B cell (primary cell): Measurements from ENCODE around the gene TSPAN14. TPM values are rescaled to one million over a fixed set of nuclear protein-coding genes. Genes with fewer than 3 reads are reported as not detected.

ENCODE experiments used
- ATAC-seq: fragments of 200-7000 bp; cut with Tn5 transposase; one replicate; pipeline ENCODE4 v1.10.0; 2021; ENCODE audit warnings: low read depth, mild to moderate bottlenecking, moderate number of reproducible peaks, moderate library complexity
- CTCF ChIA-PET: fragments of 350-600 bp; sonication (Branson Sonifier 250); formaldehyde crosslinking; loops from one replicate; lab custom pipeline; 2021; ENCODE audit warnings: antibody characterized with exemption, inconsistent platforms; lab: Charles Lee
- POLR2A ChIA-PET: fragments of 350-600 bp; sonication (Branson Sonifier 250); formaldehyde crosslinking; loops from one replicate; lab custom pipeline; 2021; ENCODE audit warnings: antibody characterized with exemption; lab: Charles Lee
- DNase-seq: peaks from one replicate; pipeline ENCODE4 v3.0.0; 2013
- H2AFZ ChIP-seq: 2 replicates; pipeline ENCODE4 v1.6.1; 2012; ENCODE audit warnings: mild to moderate bottlenecking, low read depth, low read length; ENCODE audit not compliant: insufficient read depth, poor library complexity, severe bottlenecking
- H3K27ac ChIP-seq, 2 donors: 1 replicate in 1 of 2; 2 replicates in 1 of 2; pipeline ENCODE4 v1.5.1; 2012 to 2013; ENCODE audit warnings: low read length in 2 of 2, mild to moderate bottlenecking in 2 of 2, moderate library complexity in 1 of 2
- H3K27me3 ChIP-seq, 4 experiments: fragments of 200-600 bp in 1 of 4; sonication (generic) in 1 of 4; replicated peaks in 1 of 4; 1 replicate in 2 of 4; 2 replicates in 2 of 4; pipeline versions ENCODE4 v1.6.1 to v1.7.0; 2013 to 2016; ENCODE audit warnings: low read length in 3 of 4, mild to moderate bottlenecking in 2 of 4, mixed read lengths in 1 of 4, moderate library complexity in 1 of 4; ENCODE audit not compliant: insufficient read depth in 4 of 4, control insufficient read depth in 3 of 4; ENCODE audit errors: control extremely low read depth in 1 of 4
- H3K36me3 ChIP-seq, 2 experiments: replicated peaks in 1 of 2; 1 replicate in 1 of 2; 2 replicates in 1 of 2; pipeline versions ENCODE4 v1.6.1 to v1.7.1; 2013; ENCODE audit warnings: low read length in 1 of 2; ENCODE audit not compliant: insufficient read depth in 2 of 2, control insufficient read depth in 1 of 2; ENCODE audit errors: control extremely low read depth in 1 of 2, extremely low read depth in 1 of 2
- H3K4me1 ChIP-seq, 2 donors: fragments of 200-600 bp in 1 of 2; sonication (generic) in 1 of 2; 1 replicate in 1 of 2; 2 replicates in 1 of 2; pipeline versions ENCODE4 v1.5.1 to v1.6.1; 2013 to 2017; ENCODE audit warnings: low read length in 2 of 2; ENCODE audit not compliant: control insufficient read depth in 2 of 2, insufficient read depth in 2 of 2
- H3K4me2 ChIP-seq: replicated peaks from 2 replicates; pipeline ENCODE3; 2012; ENCODE audit warnings: mild to moderate bottlenecking, low read depth, low read length; ENCODE audit not compliant: poor library complexity, severe bottlenecking
- H3K4me3 ChIP-seq, 5 experiments: fragments of 200-600 bp in 1 of 5; sonication (generic) in 1 of 5; 1 replicate in 3 of 5; 2 replicates in 2 of 5; pipeline versions ENCODE4 v1.5.1 to v1.7.0; 2011 to 2016; ENCODE audit warnings: low read length in 4 of 5, mild to moderate bottlenecking in 4 of 5, low read depth in 2 of 5, control low read depth in 1 of 5, moderate library complexity in 1 of 5; ENCODE audit not compliant: insufficient read depth in 1 of 5; ENCODE audit errors: control extremely low read depth in 1 of 5, extremely low read depth in 1 of 5
- H3K79me2 ChIP-seq: fragments of 200-600 bp; sonication (generic); one replicate; pipeline ENCODE4 v1.6.0; 2016; ENCODE audit warnings: low read length; ENCODE audit not compliant: control insufficient read depth, insufficient read depth
- H3K9ac ChIP-seq: fragments of 200-600 bp; sonication (generic); 2 replicates; pipeline ENCODE4 v1.6.1; 2017; ENCODE audit warnings: mild to moderate bottlenecking, low read length, moderate library complexity
- H3K9me3 ChIP-seq, 3 donors: one replicate each; pipeline versions ENCODE4 v1.6.1 to v1.7.1; 2013; ENCODE audit warnings: low read length in 2 of 3; ENCODE audit not compliant: control insufficient read depth in 2 of 3, insufficient read depth in 1 of 3; ENCODE audit errors: control extremely low read depth in 1 of 3
- H4K20me1 ChIP-seq: 2 replicates; pipeline ENCODE4 v1.6.0; 2012; ENCODE audit warnings: mild to moderate bottlenecking, low read length; ENCODE audit not compliant: insufficient read depth, control insufficient read depth, poor library complexity, severe bottlenecking
- H3K27ac Mint-ChIP-seq: one replicate; pipeline ENCODE4 v1.8.0; 2021; ENCODE audit warnings: mixed read lengths
- H3K27me3 Mint-ChIP-seq: one replicate; pipeline ENCODE4 v1.8.0; 2021; ENCODE audit warnings: mixed read lengths
- H3K4me1 Mint-ChIP-seq: one replicate; pipeline ENCODE4 v1.8.0; 2021; ENCODE audit warnings: mixed read lengths
- H3K4me3 Mint-ChIP-seq: one replicate; pipeline ENCODE4 v1.8.0; 2021; ENCODE audit warnings: mixed read lengths
- H3K9me3 Mint-ChIP-seq: one replicate; pipeline ENCODE4 v1.8.0; 2022; ENCODE audit warnings: mixed read lengths; ENCODE audit not compliant: insufficient read depth
- EZH2 ChIP-seq: IDR thresholded peaks from 2 replicates; pipeline ENCODE4 v1.6.1; 2012; ENCODE audit warnings: borderline replicate concordance, low read depth, mild to moderate bottlenecking, moderate library complexity, low read length; ENCODE audit not compliant: insufficient read depth, poor library complexity, severe bottlenecking
- WGBS: methylation state at CpG from one replicate; pipeline ENCODE4 v1.1.5; 2013; ENCODE audit warnings: missing lambda C conversion rate; ENCODE audit not compliant: insufficient coverage; 5-methylcytosine and 5-hydroxymethylcytosine counted together
- intact Hi-C: fragments of 100-400 bp; cut with micrococcal nuclease; formaldehyde crosslinking; loops from one replicate; pipeline ENCODE4 v1.10.0; 2022
- polyA plus RNA-seq: library from polyadenylated mRNA; depleted of rRNA; stranded (reverse); fragments of >200 nt; gene quantifications from 2 replicates; pipeline ENCODE4 v1.2.3, GENCODE V29; 2012
- total RNA-seq, 2 donors: library from RNA; stranded (reverse); fragments of 120-200 nt in 1 of 2; gene quantifications; 1 replicate in 1 of 2; 2 replicates in 1 of 2; pipeline versions ENCODE4 v1.2.3 to v1.2.4, GENCODE V29; 2013 to 2022
- TF ChIP-seq, protein P1 (sequence below): fragments of 200-600 bp; IDR thresholded peaks from one replicate; pipeline ENCODE4 v1.8.0; 2022; ENCODE audit warnings: antibody characterized with exemption, mild to moderate bottlenecking

The TSPAN14 gene
- total and polyA plus RNA-seq, 2 donors (not counting 1 experiment from before 2014, with no cell fraction given), result 27.8 to 55.3 TPM

DNA sequence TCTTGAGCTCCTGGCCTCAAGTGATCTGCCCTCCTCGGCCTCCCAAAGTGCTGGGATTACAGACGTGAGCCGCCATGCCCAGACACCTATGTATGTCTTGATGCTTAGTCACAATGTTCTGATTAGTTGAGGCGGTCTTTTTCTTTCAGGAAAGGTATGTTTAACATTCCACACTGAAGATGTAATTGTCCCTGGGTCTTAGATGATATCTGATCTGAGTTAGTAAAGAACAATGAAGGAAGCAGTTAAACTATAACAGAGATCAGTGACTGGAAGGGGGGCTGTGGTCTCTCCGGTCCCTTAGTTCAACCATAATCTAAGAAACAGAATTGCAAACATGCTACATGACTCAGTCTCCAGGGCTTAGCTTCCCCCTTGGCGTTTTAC is 52.1 kb downstream of the TSPAN14 start:
- CTCF ChIA-PET, result interaction anchor here (0.6 to 17.9 kb wide), 38 partner anchors 7 to 1029 kb away, joined by 3 to 500 read pairs (median 6); partner anchors contain the start of genes PRXL2A and TSPAN14
- H3K4me2 ChIP-seq, result no peak overlapping the region
- peaks cover 0 to 39% of the 10 kb centered on the region in 2 experiments for H3K36me3 ChIP-seq
- Mint-ChIP-seq H3K9me3 (no peaks in the 10 kb centered on the region), H3K27ac (no peak overlapping the region), H3K27me3 (no peaks in the 10 kb centered on the region), H3K4me3 (no peak overlapping the region), H3K4me1 (peaks cover 44% of the 10 kb centered on the region)
- H4K20me1 ChIP-seq, result peaks cover 30% of the 10 kb centered on the region
- H3K4me3 ChIP-seq, result no peak overlapping the region
- H3K27ac ChIP-seq, result no peak overlapping the region
- H3K9ac ChIP-seq, result no peak overlapping the region
- H3K27me3 ChIP-seq, result no peaks in the 10 kb centered on the region
- peaks cover 47% of the 10 kb centered on the region for H3K79me2 ChIP-seq
- no peak for TF ChIP-seq EZH2
- TF ChIP-seq, protein P1, sequence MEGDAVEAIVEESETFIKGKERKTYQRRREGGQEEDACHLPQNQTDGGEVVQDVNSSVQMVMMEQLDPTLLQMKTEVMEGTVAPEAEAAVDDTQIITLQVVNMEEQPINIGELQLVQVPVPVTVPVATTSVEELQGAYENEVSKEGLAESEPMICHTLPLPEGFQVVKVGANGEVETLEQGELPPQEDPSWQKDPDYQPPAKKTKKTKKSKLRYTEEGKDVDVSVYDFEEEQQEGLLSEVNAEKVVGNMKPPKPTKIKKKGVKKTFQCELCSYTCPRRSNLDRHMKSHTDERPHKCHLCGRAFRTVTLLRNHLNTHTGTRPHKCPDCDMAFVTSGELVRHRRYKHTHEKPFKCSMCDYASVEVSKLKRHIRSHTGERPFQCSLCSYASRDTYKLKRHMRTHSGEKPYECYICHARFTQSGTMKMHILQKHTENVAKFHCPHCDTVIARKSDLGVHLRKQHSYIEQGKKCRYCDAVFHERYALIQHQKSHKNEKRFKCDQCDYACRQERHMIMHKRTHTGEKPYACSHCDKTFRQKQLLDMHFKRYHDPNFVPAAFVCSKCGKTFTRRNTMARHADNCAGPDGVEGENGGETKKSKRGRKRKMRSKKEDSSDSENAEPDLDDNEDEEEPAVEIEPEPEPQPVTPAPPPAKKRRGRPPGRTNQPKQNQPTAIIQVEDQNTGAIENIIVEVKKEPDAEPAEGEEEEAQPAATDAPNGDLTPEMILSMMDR, result no peak
- H3K9me3 ChIP-seq, result no peaks in the 10 kb centered on the region
- ATAC-seq, result no peak
- intact Hi-C loops, result no loop called here
- peaks cover 37 to 47% of the 10 kb centered on the region in 2 donors for H3K4me1 ChIP-seq
- no peak for DNase-seq
- H2AFZ ChIP-seq, result no peak overlapping the region
- WGBS, result 71% methylated on average over 2 of the region's 6 CpGs
- POLR2A ChIA-PET, result interaction anchor here (1.1 kb wide), 1 partner anchor 53 kb away, joined by 3 read pairs; no protein-coding TSS in a partner anchor

DNA sequence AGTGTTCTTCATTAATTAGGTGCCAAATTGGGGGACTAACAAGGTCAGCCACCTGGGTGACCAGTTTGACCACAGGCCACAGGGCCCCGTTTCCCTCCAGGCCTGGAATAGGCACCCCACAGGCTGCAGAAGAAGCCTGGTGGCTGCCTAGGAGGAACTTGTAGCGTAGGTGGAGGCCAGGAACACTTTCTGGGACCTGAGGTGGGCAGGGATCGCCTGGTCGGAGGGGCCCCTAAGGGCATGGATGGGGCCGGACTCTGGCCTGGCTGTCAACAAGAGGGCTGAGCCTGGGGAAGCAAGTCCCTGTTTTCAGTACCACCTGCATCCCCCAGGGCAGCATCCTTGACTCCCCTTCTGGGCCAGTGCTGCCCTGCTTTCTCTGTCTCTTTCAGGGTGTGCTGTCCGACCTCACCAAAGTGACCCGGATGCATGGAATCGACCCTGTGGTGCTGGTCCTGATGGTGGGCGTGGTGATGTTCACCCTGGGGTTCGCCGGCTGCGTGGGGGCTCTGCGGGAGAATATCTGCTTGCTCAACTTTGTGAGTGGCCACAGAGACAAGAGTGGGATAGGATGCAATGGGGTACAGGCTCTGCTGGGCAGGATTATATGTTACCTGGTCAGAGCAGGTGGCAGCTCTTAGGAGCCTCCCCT is 52.9 kb downstream of the TSPAN14 start:
- intact Hi-C loops, result no loop called here
- no peak for TF ChIP-seq EZH2
- Histone ChIP-seq H3K4me1 (peaks cover 32 to 39% of the 10 kb centered on the region in 2 donors), H3K27ac (no peak overlapping the region), H3K4me2 (no peak overlapping the region), H3K36me3 (peaks cover 0 to 44% of the 10 kb centered on the region in 2 experiments), H3K4me3 (no peak overlapping the region), H3K9ac (no peak overlapping the region), H3K79me2 (peaks cover 39% of the 10 kb centered on the region), H4K20me1 (peaks cover 30% of the 10 kb centered on the region), H3K9me3 (no peaks in the 10 kb centered on the region), H2AFZ (no peak overlapping the region), H3K27me3 (no peaks in the 10 kb centered on the region)
- H3K27me3 Mint-ChIP-seq, result no peaks in the 10 kb centered on the region
- H3K4me1 Mint-ChIP-seq, result peaks cover 36% of the 10 kb centered on the region
- ChIA-PET POLR2A (no interaction called here), CTCF (interaction anchor here (1.4 to 17.9 kb wide), 6 partner anchors 9 to 126 kb away, joined by 3 to 500 read pairs (median 48); no protein-coding TSS in a partner anchor)
- H3K4me3 Mint-ChIP-seq, result no peak overlapping the region
- no peaks in the 10 kb centered on the region for H3K9me3 Mint-ChIP-seq
- ATAC-seq (no peak), DNase-seq (no peak)
- 96% methylated on average over 13 of the region's 13 CpGs for WGBS
- H3K27ac Mint-ChIP-seq, result no peak overlapping the region
